ENCODE measurements around the gene SH3RF3.

DNA sequence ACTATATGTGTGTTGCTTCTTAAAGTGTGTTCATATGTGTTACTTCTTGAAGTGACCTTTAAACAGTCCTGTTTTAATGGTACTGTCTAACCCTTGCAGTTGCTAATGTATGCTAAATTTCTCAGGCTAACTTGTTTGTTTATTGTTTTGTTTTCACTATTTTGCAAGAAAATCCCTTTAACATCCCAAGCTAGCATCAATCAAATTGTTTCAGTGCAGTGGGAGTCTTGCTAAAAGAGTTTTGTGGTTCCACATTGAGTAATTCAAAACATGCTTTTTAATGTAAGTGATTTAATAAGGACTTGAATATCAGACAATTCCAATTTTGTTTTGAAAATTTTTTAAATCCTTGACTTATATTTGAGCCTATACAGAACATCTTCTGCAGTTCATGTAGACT is 3.6 kb downstream of the SH3RF3 start:
- TF ChIP-seq, protein P1, sequence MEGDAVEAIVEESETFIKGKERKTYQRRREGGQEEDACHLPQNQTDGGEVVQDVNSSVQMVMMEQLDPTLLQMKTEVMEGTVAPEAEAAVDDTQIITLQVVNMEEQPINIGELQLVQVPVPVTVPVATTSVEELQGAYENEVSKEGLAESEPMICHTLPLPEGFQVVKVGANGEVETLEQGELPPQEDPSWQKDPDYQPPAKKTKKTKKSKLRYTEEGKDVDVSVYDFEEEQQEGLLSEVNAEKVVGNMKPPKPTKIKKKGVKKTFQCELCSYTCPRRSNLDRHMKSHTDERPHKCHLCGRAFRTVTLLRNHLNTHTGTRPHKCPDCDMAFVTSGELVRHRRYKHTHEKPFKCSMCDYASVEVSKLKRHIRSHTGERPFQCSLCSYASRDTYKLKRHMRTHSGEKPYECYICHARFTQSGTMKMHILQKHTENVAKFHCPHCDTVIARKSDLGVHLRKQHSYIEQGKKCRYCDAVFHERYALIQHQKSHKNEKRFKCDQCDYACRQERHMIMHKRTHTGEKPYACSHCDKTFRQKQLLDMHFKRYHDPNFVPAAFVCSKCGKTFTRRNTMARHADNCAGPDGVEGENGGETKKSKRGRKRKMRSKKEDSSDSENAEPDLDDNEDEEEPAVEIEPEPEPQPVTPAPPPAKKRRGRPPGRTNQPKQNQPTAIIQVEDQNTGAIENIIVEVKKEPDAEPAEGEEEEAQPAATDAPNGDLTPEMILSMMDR (IDR thresholded peaks at IDR 0.05 in 4 of 5, conservative IDR thresholded peaks at IDR 0.05 in 1 of 5), result no peak
- TF ChIP-seq POLR2A (IDR thresholded peaks at IDR 0.05), result no peak
